ENCODE data around the gene EIF2B5.
A peak's percentile ranks its signal among the peaks of the same experiment; 100 is the strongest.

EIF2B5 gene

GRCh38 chr3:184174646-184175492 lies 39.7 kb downstream of the EIF2B5 start, which contains the start of gene AP2M1:
AP2M1 (plus strand) TSS chr3:184174855; CDS start chr3:184176994, 2,139 bp downstream.
- Histone ChIP-seq H3K9me3 (ENCODE audit: low read length) (no peaks in the 10 kb centered on the region), H3K4me2 (ENCODE audit: low read length) (peak within 1 kb of the TSS; percentile 91), H3K79me2 (ENCODE audit: insufficient read depth, low read length) (peaks cover 16% of the 10 kb centered on the region), H2AFZ (ENCODE audit: low read length) (no peak within 1 kb of the TSS), H3K9ac (ENCODE audit: low read length) (peak within 1 kb of the TSS; percentile 89), H4K20me1 (ENCODE audit: insufficient read depth, low read length) (no peaks in the 10 kb centered on the region), H3K27me3 (ENCODE audit: insufficient read depth, low read length) (no peaks in the 10 kb centered on the region), H3K36me3 (ENCODE audit: insufficient read depth, low read length) (peaks cover 52% of the 10 kb centered on the region), H3K27ac (ENCODE audit: low read depth, low read length, poor library complexity, severe bottlenecking) (peak within 1 kb of the TSS; percentile 3), H3K4me3 (ENCODE audit: low read depth, low read length, poor library complexity, severe bottlenecking) (peak within 1 kb of the TSS; percentile 85), H3K4me1 (ENCODE audit: insufficient read depth, low read length, severe bottlenecking) (peaks cover 26% of the 10 kb centered on the region), H3F3A (ENCODE audit: insufficient read depth, low read length) (no peaks in the 10 kb centered on the region), H3K9me2 (ENCODE audit: low read depth, low read length) (no peaks in the 10 kb centered on the region)
- TF ChIP-seq CTCF (IDR thresholded peaks at IDR 0.05; ENCODE audit: low read length) (peak; percentile 32), EZH2 (IDR thresholded peaks at IDR 0.05; ENCODE audit: borderline replicate concordance, low read length) (no peak)

- no peak overlapping the region for H3K27ac ChIP-seq (ENCODE audit: low read depth, low read length, poor library complexity, severe bottlenecking)
- H4K20me1 ChIP-seq (ENCODE audit: insufficient read depth, low read length), result no peaks in the 10 kb centered on the region
- H3K4me1 ChIP-seq (ENCODE audit: insufficient read depth, low read length, severe bottlenecking), result peaks cover 26% of the 10 kb centered on the region
- no peak overlapping the region for H2AFZ ChIP-seq (ENCODE audit: low read length)
- H3F3A ChIP-seq (ENCODE audit: insufficient read depth, low read length), result no peaks in the 10 kb centered on the region
- no peaks in the 10 kb centered on the region for H3K9me3 ChIP-seq (ENCODE audit: low read length)
- H3K9ac ChIP-seq (ENCODE audit: low read length), result peak overlapping the region; percentile 89
- H3K36me3 ChIP-seq (ENCODE audit: insufficient read depth, low read length), result peaks cover 54% of the 10 kb centered on the region
- H3K4me3 ChIP-seq (ENCODE audit: low read depth, low read length, poor library complexity, severe bottlenecking), result peak overlapping the region; percentile 85
- peaks cover 16% of the 10 kb centered on the region for H3K79me2 ChIP-seq (ENCODE audit: insufficient read depth, low read length)
- TF ChIP-seq CTCF (IDR thresholded peaks at IDR 0.05; ENCODE audit: low read length), result no peak
- TF ChIP-seq EZH2 (IDR thresholded peaks at IDR 0.05; ENCODE audit: borderline replicate concordance, low read length), result no peak
- peak overlapping the region; percentile 91 for H3K4me2 ChIP-seq (ENCODE audit: low read length)
- H3K9me2 ChIP-seq (ENCODE audit: low read depth, low read length), result no peaks in the 10 kb centered on the region
- H3K27me3 ChIP-seq (ENCODE audit: insufficient read depth, low read length), result no peaks in the 10 kb centered on the region
Observed at GRCh38 chr3:184175506-184175905, 40.3 kb downstream of the EIF2B5 start.

DNA sequence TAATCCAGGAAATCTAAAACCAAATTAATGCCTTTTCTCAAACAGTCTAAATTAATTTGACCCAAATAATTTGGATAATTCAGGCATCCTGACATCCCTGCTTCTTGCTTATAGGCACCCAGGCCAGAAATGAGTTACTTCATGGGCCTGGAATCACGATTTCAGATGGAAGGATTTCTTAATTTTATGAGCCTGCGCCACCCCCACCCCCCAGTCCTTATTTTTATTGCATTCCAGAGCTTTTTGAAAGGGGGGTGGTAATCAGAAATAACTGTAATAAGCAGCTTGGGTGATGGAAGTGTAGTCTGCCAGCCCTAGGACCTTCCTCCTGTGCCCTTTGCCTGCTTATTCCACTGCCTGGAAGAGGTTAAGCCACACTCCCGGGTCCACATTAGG lies 40.8 kb downstream of the EIF2B5 start:
- peak overlapping the region; percentile 85 for H3K4me3 ChIP-seq (ENCODE audit: low read depth, low read length, poor library complexity, severe bottlenecking)
- no peaks in the 10 kb centered on the region for H4K20me1 ChIP-seq (ENCODE audit: insufficient read depth, low read length)
- H2AFZ ChIP-seq (ENCODE audit: low read length), result no peak overlapping the region
- no peaks in the 10 kb centered on the region for H3K27me3 ChIP-seq (ENCODE audit: insufficient read depth, low read length)
- peaks cover 16% of the 10 kb centered on the region for H3K79me2 ChIP-seq (ENCODE audit: insufficient read depth, low read length)
- H3K27ac ChIP-seq (ENCODE audit: low read depth, low read length, poor library complexity, severe bottlenecking), result no peak overlapping the region
- no peaks in the 10 kb centered on the region for H3K9me3 ChIP-seq (ENCODE audit: low read length)
- peaks cover 26% of the 10 kb centered on the region for H3K4me1 ChIP-seq (ENCODE audit: insufficient read depth, low read length, severe bottlenecking)
- peak overlapping the region; percentile 91 for H3K4me2 ChIP-seq (ENCODE audit: low read length)
- peak overlapping the region; percentile 89 for H3K9ac ChIP-seq (ENCODE audit: low read length)
- H3K9me2 ChIP-seq (ENCODE audit: low read depth, low read length), result no peaks in the 10 kb centered on the region
- no peak for TF ChIP-seq CTCF (IDR thresholded peaks at IDR 0.05; ENCODE audit: low read length)
- no peak for TF ChIP-seq EZH2 (IDR thresholded peaks at IDR 0.05; ENCODE audit: borderline replicate concordance, low read length)
- no peaks in the 10 kb centered on the region for H3F3A ChIP-seq (ENCODE audit: insufficient read depth, low read length)
- H3K36me3 ChIP-seq (ENCODE audit: insufficient read depth, low read length), result peaks cover 54% of the 10 kb centered on the region
